ENCODE measurements around the gene CHCHD6. TPM values are rescaled to one million over a fixed set of nuclear protein-coding genes. Genes with fewer than 3 reads are reported as not detected.

The CHCHD6 gene
- total RNA-seq, 1 experiment from 2014 or later = 36.3 TPM

DNA sequence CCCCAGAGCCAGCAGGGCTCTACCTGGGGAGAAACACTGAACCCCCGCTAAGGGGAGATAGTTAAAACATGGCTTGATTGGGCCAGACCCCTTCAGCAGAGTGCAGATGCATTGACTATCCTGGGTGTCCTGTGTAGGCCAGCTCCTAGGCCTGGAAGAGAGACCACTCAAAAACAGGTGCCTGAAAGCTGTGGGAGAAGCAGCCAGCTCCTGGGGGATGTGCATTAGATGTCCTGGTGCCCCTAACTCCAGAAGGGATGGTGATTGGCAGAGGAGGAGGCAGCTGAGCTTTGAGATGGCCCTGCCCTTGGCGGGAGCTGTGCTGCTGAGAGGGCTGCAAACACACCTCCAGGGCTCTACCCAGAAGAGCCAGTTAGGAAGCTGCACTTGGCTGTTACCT, 189.6 kb downstream of the CHCHD6 start:
- peaks cover 3 to 10% of the 10 kb centered on the region in 2 experiments; a peak in 1 of 4 replicates for H3K4me1 ChIP-seq (ENCODE audit: control insufficient read depth in 1 of 2, insufficient read depth in 2 of 2, low read length in 2 of 2)
- RAD21 ChIA-PET (ENCODE audit: low non-redundant PET in 1 of 2, low total read pairs in 2 of 2, uncharacterized antibody in 2 of 2, unreplicated experiment in 2 of 2) = no interaction called here
- H3K27me3 ChIP-seq (ENCODE audit: insufficient read depth, low read length) = no peaks in the 10 kb centered on the region
- no peak overlapping the region for H3K27ac ChIP-seq (ENCODE audit: low read depth, low read length)
- no peaks in the 10 kb centered on the region for H3K79me2 ChIP-seq (ENCODE audit: insufficient read depth, low read length)
- ATAC-seq = no peak
- TF ChIP-seq ELF1 (IDR thresholded peaks at IDR 0.05; ENCODE audit: borderline replicate concordance, low read depth) (no peak), ZBTB33 (IDR thresholded peaks at IDR 0.05; ENCODE audit: extremely low read depth, insufficient replicate concordance, low read length) (no peak), SIN3A (IDR thresholded peaks at IDR 0.05; ENCODE audit: low read depth) (no peak), FOSL1 (IDR thresholded peaks at IDR 0.05; ENCODE audit: low read depth) (no peak), EZH2phosphoT487 (IDR thresholded peaks at IDR 0.05; ENCODE audit: borderline replicate concordance) (no peak), EGR1 (IDR thresholded peaks at IDR 0.05; ENCODE audit: low read depth) (no peak)
- TF ChIP-seq, protein P1, sequence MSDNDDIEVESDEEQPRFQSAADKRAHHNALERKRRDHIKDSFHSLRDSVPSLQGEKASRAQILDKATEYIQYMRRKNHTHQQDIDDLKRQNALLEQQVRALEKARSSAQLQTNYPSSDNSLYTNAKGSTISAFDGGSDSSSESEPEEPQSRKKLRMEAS (IDR thresholded peaks at IDR 0.05) = no peak
- no peaks in the 10 kb centered on the region for H3K9me2 ChIP-seq (ENCODE audit: insufficient read depth)
- CTCF ChIA-PET = no interaction called here
- H3K36me3 ChIP-seq (ENCODE audit: control insufficient read depth in 1 of 2, insufficient read depth in 2 of 2, low read length in 2 of 2) = no peaks in the 10 kb centered on the region
- no peak overlapping the region for H2AFZ ChIP-seq (ENCODE audit: low read depth, low read length, poor library complexity, severe bottlenecking)
- H3K9ac ChIP-seq (ENCODE audit: low read length) = no peak overlapping the region
- intact Hi-C loops (cut with micrococcal nuclease) = no loop called here
- H3K4me3 ChIP-seq (replicated peaks in 1 of 2; ENCODE audit: low read depth in 1 of 2, low read length in 2 of 2) = no peak overlapping the region
- BruUV-seq (replicated peaks) = no TSS peak
- POLR2A ChIA-PET = no interaction called here
- DNase-seq (ENCODE audit: low read depth, low spot score) = no peak
- no peak overlapping the region for H3K4me2 ChIP-seq (ENCODE audit: low read length)
- no peaks in the 10 kb centered on the region for H4K20me1 ChIP-seq (ENCODE audit: insufficient read depth)
- H3K9me3 ChIP-seq (ENCODE audit: control insufficient read depth in 1 of 2, insufficient read depth in 1 of 2, low read depth in 1 of 2, low read length in 2 of 2) = no peaks in the 10 kb centered on the region

DNA sequence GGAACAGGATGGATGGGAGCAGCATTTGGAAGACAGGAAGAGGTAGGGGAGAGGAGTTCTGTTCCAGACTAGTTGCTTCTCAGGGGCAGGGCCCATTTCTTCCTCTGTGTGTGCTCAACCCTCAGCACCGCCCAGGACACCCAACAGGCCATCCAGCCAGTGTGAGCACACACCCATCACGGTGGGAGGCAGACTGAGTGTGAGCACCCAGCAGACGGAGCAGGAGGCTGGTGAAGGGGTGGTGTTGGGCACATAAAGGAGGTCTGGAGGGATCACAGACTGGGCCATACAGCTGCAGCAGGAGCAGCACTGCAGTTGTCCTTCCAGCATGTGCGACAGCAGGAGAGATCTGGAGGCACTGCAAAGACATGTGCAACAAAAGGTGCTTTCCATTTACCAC, 190.4 kb downstream of the CHCHD6 start:
- Histone ChIP-seq H3K27ac (ENCODE audit: low read depth, low read length) (no peak overlapping the region), H3K27me3 (ENCODE audit: insufficient read depth, low read length) (no peaks in the 10 kb centered on the region), H3K9me2 (ENCODE audit: insufficient read depth) (no peaks in the 10 kb centered on the region), H3K4me1 (ENCODE audit: control insufficient read depth in 1 of 2, insufficient read depth in 2 of 2, low read length in 2 of 2) (peaks cover 3 to 10% of the 10 kb centered on the region in 2 experiments; a peak in 1 of 4 replicates), H3K9me3 (ENCODE audit: control insufficient read depth in 1 of 2, insufficient read depth in 1 of 2, low read depth in 1 of 2, low read length in 2 of 2) (no peaks in the 10 kb centered on the region), H2AFZ (ENCODE audit: low read depth, low read length, poor library complexity, severe bottlenecking) (no peak overlapping the region), H3K36me3 (ENCODE audit: control insufficient read depth in 1 of 2, insufficient read depth in 2 of 2, low read length in 2 of 2) (no peaks in the 10 kb centered on the region), H3K4me2 (ENCODE audit: low read length) (no peak overlapping the region), H3K4me3 (replicated peaks in 1 of 2; ENCODE audit: low read depth in 1 of 2, low read length in 2 of 2) (no peak overlapping the region), H3K79me2 (ENCODE audit: insufficient read depth, low read length) (no peaks in the 10 kb centered on the region), H3K9ac (ENCODE audit: low read length) (no peak overlapping the region), H4K20me1 (ENCODE audit: insufficient read depth) (no peaks in the 10 kb centered on the region)
- RAD21 ChIA-PET (ENCODE audit: low non-redundant PET in 1 of 2, low total read pairs in 2 of 2, uncharacterized antibody in 2 of 2, unreplicated experiment in 2 of 2) = no interaction called here
- no peak for ATAC-seq
- TF ChIP-seq, protein P2, sequence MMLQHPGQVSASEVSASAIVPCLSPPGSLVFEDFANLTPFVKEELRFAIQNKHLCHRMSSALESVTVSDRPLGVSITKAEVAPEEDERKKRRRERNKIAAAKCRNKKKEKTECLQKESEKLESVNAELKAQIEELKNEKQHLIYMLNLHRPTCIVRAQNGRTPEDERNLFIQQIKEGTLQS (IDR thresholded peaks at IDR 0.05) = no peak
- TF ChIP-seq FOSL1 (IDR thresholded peaks at IDR 0.05; ENCODE audit: low read depth) (no peak), YY1 (IDR thresholded peaks at IDR 0.05; ENCODE audit: extremely low read depth, insufficient replicate concordance, low read depth, low read length) (no peak), RAD21 (IDR thresholded peaks at IDR 0.05; ENCODE audit: low read depth) (no peak), CBX3 (IDR thresholded peaks at IDR 0.05; ENCODE audit: low read depth) (no peak), ZFX (IDR thresholded peaks at IDR 0.05) (no peak), ELF1 (IDR thresholded peaks at IDR 0.05; ENCODE audit: borderline replicate concordance, low read depth) (no peak), ZNF274 (IDR thresholded peaks at IDR 0.05; ENCODE audit: low read depth, low read length) (no peak), SRF (IDR thresholded peaks at IDR 0.05; ENCODE audit: low read depth) (no peak), TCF7L2 (IDR thresholded peaks at IDR 0.05; ENCODE audit: borderline replicate concordance, extremely low read depth, insufficient read depth, insufficient read length) (no peak)
- TF ChIP-seq, protein P1 (IDR thresholded peaks at IDR 0.05) = no peak
- CTCF ChIA-PET = no interaction called here
- intact Hi-C loops (cut with micrococcal nuclease) = no loop called here
- BruUV-seq (replicated peaks) = no TSS peak
- no peak for DNase-seq (ENCODE audit: low read depth, low spot score)
- POLR2A ChIA-PET = no interaction called here

Measured in HCT116 (cell line).